Measurements from ENCODE around the gene SRSF2.
A peak's percentile ranks its signal among the peaks of the same experiment; 100 is the strongest.
"Not testable (repeated sequence)": the region's sequence is repeated elsewhere in the genome, so short reads cannot be mapped to it uniquely, and the experiment has no call there.

Gene SRSF2

GRCh38 chr17:76731800-76732733 lies 5.1 kb downstream of the SRSF2 start:
- ATAC-seq, H3K27me3 Mint-ChIP-seq, H3K4me3 Mint-ChIP-seq, H3K9me3 Mint-ChIP-seq, H3K27ac Mint-ChIP-seq: not testable (repeated sequence)
- Mint-ChIP-seq H3K4me1 (peaks cover 76% of the 10 kb centered on the region), H3K36me3 (peaks cover 37% of the 10 kb centered on the region)

GRCh38 chr17:76727745-76728456 lies 9.2 kb downstream of the SRSF2 start:
- Mint-ChIP-seq H3K4me1 (peaks cover 57% of the 10 kb centered on the region), H3K36me3 (peaks cover 14% of the 10 kb centered on the region), H3K27ac (peak overlapping the region; percentile 99), H3K9me3 (no peaks in the 10 kb centered on the region), H3K4me3 (peak overlapping the region; percentile 87), H3K27me3 (no peaks in the 10 kb centered on the region)
- no peak for ATAC-seq

- Mint-ChIP-seq H3K9me3 (no peaks in the 10 kb centered on the region), H3K36me3 (peaks cover 18% of the 10 kb centered on the region), H3K4me1 (peaks cover 53% of the 10 kb centered on the region), H3K27me3 (no peaks in the 10 kb centered on the region), H3K4me3 (peak within 1 kb of the TSS; percentile 87), H3K27ac (peak within 1 kb of the TSS; percentile 99)
- ATAC-seq: peak; percentile 85
Measured at GRCh38 chr17:76726776-76727718, 10.1 kb downstream of the SRSF2 start, which contains the start of gene METTL23. TSS of gene METTL23 (plus strand) at chr17:76726839. CDS start at chr17:76729711, 2,872 bp downstream.

GRCh38 chr17:76726231-76726775 lies 10.8 kb downstream of the SRSF2 start, which contains the start of gene JMJD6:
TSS of gene JMJD6 (minus strand) at chr17:76726606. CDS start at chr17:76726475, 131 bp downstream.
- no peaks in the 10 kb centered on the region for H3K9me3 Mint-ChIP-seq
- H3K36me3 Mint-ChIP-seq: peaks cover 23% of the 10 kb centered on the region
- H3K4me3 Mint-ChIP-seq: peak within 1 kb of the TSS; percentile 87
- ATAC-seq: peak; percentile 94
- H3K27me3 Mint-ChIP-seq: no peaks in the 10 kb centered on the region
- peaks cover 53% of the 10 kb centered on the region for H3K4me1 Mint-ChIP-seq
- H3K27ac Mint-ChIP-seq: peak within 1 kb of the TSS; percentile 99

GRCh38 chr17:76725580-76726230 lies 11.4 kb downstream of the SRSF2 start:
- H3K36me3 Mint-ChIP-seq: peaks cover 28% of the 10 kb centered on the region
- no peaks in the 10 kb centered on the region for H3K9me3 Mint-ChIP-seq
- peak; percentile 55 for ATAC-seq
- H3K27ac Mint-ChIP-seq: peak overlapping the region; percentile 99
- peaks cover 53% of the 10 kb centered on the region for H3K4me1 Mint-ChIP-seq
- H3K27me3 Mint-ChIP-seq: no peaks in the 10 kb centered on the region
- H3K4me3 Mint-ChIP-seq: peak overlapping the region; percentile 87

- Mint-ChIP-seq H3K36me3 (peaks cover 41% of the 10 kb centered on the region), H3K4me1 (peaks cover 43% of the 10 kb centered on the region), H3K9me3 (no peaks in the 10 kb centered on the region), H3K27me3 (no peaks in the 10 kb centered on the region), H3K4me3 (no peak overlapping the region), H3K27ac (no peak overlapping the region)
- ATAC-seq: no peak
Measured at GRCh38 chr17:76723812-76724211, 13.3 kb downstream of the SRSF2 start.

- not testable (repeated sequence) for H3K27me3 Mint-ChIP-seq, H3K27ac Mint-ChIP-seq, H3K9me3 Mint-ChIP-seq, H3K4me3 Mint-ChIP-seq, ATAC-seq
- Mint-ChIP-seq H3K36me3 (peaks cover 47% of the 10 kb centered on the region), H3K4me1 (peaks cover 34% of the 10 kb centered on the region)
Measured at GRCh38 chr17:76722977-76723376, 14.2 kb downstream of the SRSF2 start.

- Mint-ChIP-seq H3K9me3 (no peaks in the 10 kb centered on the region), H3K4me3 (no peak overlapping the region), H3K27ac (no peak overlapping the region), H3K27me3 (no peaks in the 10 kb centered on the region), H3K36me3 (peaks cover 48% of the 10 kb centered on the region), H3K4me1 (peaks cover 28% of the 10 kb centered on the region)
- no peak for ATAC-seq
Measured at GRCh38 chr17:76722279-76722678, 14.9 kb downstream of the SRSF2 start.

- Mint-ChIP-seq H3K9me3 (no peaks in the 10 kb centered on the region), H3K27me3 (no peaks in the 10 kb centered on the region), H3K36me3 (peaks cover 57% of the 10 kb centered on the region), H3K27ac (no peak overlapping the region), H3K4me1 (peaks cover 30% of the 10 kb centered on the region), H3K4me3 (no peak overlapping the region)
- no peak for ATAC-seq
Measured at GRCh38 chr17:76721463-76721862, 15.7 kb downstream of the SRSF2 start.

GRCh38 chr17:76720941-76721340 lies 16.2 kb downstream of the SRSF2 start:
- peaks cover 62% of the 10 kb centered on the region for H3K36me3 Mint-ChIP-seq

GRCh38 chr17:76720211-76720610 lies 16.9 kb downstream of the SRSF2 start:
- H3K4me1 Mint-ChIP-seq: peaks cover 36% of the 10 kb centered on the region
- H3K27me3 Mint-ChIP-seq: no peaks in the 10 kb centered on the region
- peaks cover 64% of the 10 kb centered on the region for H3K36me3 Mint-ChIP-seq
- no peak for ATAC-seq
- H3K9me3 Mint-ChIP-seq: no peaks in the 10 kb centered on the region
- H3K4me3 Mint-ChIP-seq: no peak overlapping the region
- no peak overlapping the region for H3K27ac Mint-ChIP-seq

More at GRCh38 chr17:76720941-76721340, 16.2 kb downstream of the SRSF2 start:
- Mint-ChIP-seq H3K27me3 (no peaks in the 10 kb centered on the region), H3K27ac (no peak overlapping the region), H3K4me1 (peaks cover 34% of the 10 kb centered on the region), H3K9me3 (no peaks in the 10 kb centered on the region), H3K4me3 (no peak overlapping the region)
- no peak for ATAC-seq

- Mint-ChIP-seq H3K4me1 (peaks cover 42% of the 10 kb centered on the region), H3K4me3 (no peak overlapping the region), H3K27me3 (no peaks in the 10 kb centered on the region), H3K36me3 (peaks cover 76% of the 10 kb centered on the region), H3K27ac (no peak overlapping the region), H3K9me3 (no peaks in the 10 kb centered on the region)
- no peak for ATAC-seq
Measured at GRCh38 chr17:76718516-76718915, 18.6 kb downstream of the SRSF2 start.

- Mint-ChIP-seq H3K4me1 (peaks cover 36% of the 10 kb centered on the region), H3K4me3 (no peak overlapping the region), H3K36me3 (peaks cover 77% of the 10 kb centered on the region), H3K27ac (peak overlapping the region; percentile 80), H3K9me3 (no peaks in the 10 kb centered on the region), H3K27me3 (no peaks in the 10 kb centered on the region)
- no peak for ATAC-seq
Measured at GRCh38 chr17:76716839-76717215, 20.3 kb downstream of the SRSF2 start.
